PC-9 (cell line): ENCODE data around the gene H6PD.

Experiments
- CTCF ChIP-seq: fragments of 200-600 bp; sonication (generic); conservative IDR thresholded peaks from 2 replicates; pipeline ENCODE4 v1.6.1; 2017; ENCODE audit warnings: mixed run types, antibody characterized with exemption, mild to moderate bottlenecking, moderate library complexity
- EZH2 ChIP-seq: fragments of 200-600 bp; sonication (generic); IDR thresholded peaks from 2 replicates; pipeline ENCODE4 v1.8.0; 2017; ENCODE audit warnings: antibody characterized with exemption, low read depth

DNA sequence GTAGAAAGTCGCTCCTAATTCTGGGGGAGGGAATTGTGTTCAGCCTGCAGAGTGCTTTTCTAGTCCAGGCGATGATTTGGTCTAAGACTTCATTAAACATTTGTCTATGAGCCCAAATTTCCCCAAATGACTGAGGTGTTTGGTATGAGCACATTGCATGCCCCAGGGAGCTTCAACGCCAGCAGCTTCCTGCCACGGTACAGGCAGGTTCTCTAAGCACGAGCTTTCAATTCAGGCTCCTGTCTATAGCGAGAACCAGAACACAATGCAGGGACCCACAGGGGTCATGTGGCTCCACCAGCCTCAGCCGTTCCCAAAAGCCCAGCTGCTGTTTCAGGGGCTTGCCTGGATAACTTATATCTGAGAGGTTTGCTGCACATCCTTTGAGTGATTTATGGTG lies 34.1 kb upstream of the H6PD start:
- TF ChIP-seq CTCF (no peak), EZH2 (no peak)
